ENCODE measurements around the gene SCGB3A2. TPM values are rescaled to one million over a fixed set of nuclear protein-coding genes. Genes with fewer than 3 reads are reported as not detected.

SCGB3A2 gene
- polyA plus RNA-seq, 1 donor from 2014 or later = not detected

DNA sequence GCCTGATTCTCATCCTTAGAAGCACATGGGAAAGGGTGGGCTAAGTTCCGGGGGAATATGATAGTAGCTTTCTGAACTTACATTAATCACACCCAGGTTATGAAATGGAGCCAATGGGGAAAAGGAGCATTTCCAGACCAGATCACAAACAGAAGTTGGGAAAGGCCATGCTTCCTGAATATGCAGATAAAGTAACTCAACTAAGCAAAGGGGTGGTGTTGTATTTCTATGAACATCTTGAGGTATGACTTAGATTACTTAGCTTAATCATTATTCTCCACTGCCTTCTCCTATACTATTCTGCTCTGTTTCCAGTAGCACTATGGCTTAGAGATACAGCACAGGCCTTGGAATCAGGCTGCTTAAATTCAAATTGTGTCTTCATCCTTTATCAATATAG, 17.4 kb downstream of the SCGB3A2 start:
- Histone ChIP-seq H3K79me2 (replicated peaks; ENCODE audit: insufficient read depth, low read length) (no peaks in the 10 kb centered on the region), H3K27ac (ENCODE audit: low read length) (no peak overlapping the region), H3F3A (ENCODE audit: insufficient read depth, low read length, poor library complexity, severe bottlenecking) (no peaks in the 10 kb centered on the region), H3K4me3 (ENCODE audit: low read length) (no peak overlapping the region), H3K9me2 (ENCODE audit: insufficient read depth, low read length) (no peaks in the 10 kb centered on the region), H3K27me3 (ENCODE audit: insufficient read depth, low read depth, low read length) (no peaks in the 10 kb centered on the region), H3K4me2 (ENCODE audit: low read length) (no peak overlapping the region), H3K9me3 (ENCODE audit: low read length) (no peaks in the 10 kb centered on the region), H4K20me1 (ENCODE audit: insufficient read depth) (no peaks in the 10 kb centered on the region), H3K36me3 (ENCODE audit: insufficient read depth, low read length) (no peaks in the 10 kb centered on the region), H3K9ac (ENCODE audit: low read length) (no peak overlapping the region), H2AFZ (ENCODE audit: low read depth, low read length) (no peak overlapping the region)
- TF ChIP-seq EP300 (conservative IDR thresholded peaks at IDR 0.05; ENCODE audit: poor library complexity, severe bottlenecking) = no peak
- TF ChIP-seq EZH2 (IDR thresholded peaks at IDR 0.05; ENCODE audit: borderline replicate concordance, insufficient read depth, low read length, poor library complexity, severe bottlenecking) = no peak
- no peak for TF ChIP-seq TAF1 (IDR thresholded peaks at IDR 0.05; ENCODE audit: low read depth)
- TF ChIP-seq MXI1 (conservative IDR thresholded peaks at IDR 0.05; ENCODE audit: poor library complexity, severe bottlenecking) = no peak
- TF ChIP-seq POLR2AphosphoS5 (IDR thresholded peaks at IDR 0.05) = no peak
- no peak for TF ChIP-seq SMC3 (conservative IDR thresholded peaks at IDR 0.05; ENCODE audit: poor library complexity)
- TF ChIP-seq, protein P1, sequence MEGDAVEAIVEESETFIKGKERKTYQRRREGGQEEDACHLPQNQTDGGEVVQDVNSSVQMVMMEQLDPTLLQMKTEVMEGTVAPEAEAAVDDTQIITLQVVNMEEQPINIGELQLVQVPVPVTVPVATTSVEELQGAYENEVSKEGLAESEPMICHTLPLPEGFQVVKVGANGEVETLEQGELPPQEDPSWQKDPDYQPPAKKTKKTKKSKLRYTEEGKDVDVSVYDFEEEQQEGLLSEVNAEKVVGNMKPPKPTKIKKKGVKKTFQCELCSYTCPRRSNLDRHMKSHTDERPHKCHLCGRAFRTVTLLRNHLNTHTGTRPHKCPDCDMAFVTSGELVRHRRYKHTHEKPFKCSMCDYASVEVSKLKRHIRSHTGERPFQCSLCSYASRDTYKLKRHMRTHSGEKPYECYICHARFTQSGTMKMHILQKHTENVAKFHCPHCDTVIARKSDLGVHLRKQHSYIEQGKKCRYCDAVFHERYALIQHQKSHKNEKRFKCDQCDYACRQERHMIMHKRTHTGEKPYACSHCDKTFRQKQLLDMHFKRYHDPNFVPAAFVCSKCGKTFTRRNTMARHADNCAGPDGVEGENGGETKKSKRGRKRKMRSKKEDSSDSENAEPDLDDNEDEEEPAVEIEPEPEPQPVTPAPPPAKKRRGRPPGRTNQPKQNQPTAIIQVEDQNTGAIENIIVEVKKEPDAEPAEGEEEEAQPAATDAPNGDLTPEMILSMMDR (IDR thresholded peaks at IDR 0.05; ENCODE audit: poor library complexity, severe bottlenecking) = no peak
- TF ChIP-seq RAD21 (conservative IDR thresholded peaks at IDR 0.05) = no peak

- no peaks in the 10 kb centered on the region for H3F3A ChIP-seq (ENCODE audit: insufficient read depth, low read length, poor library complexity, severe bottlenecking)
- H3K9me3 ChIP-seq (ENCODE audit: low read length) = no peaks in the 10 kb centered on the region
- H3K36me3 ChIP-seq (ENCODE audit: insufficient read depth, low read length) = no peaks in the 10 kb centered on the region
- TF ChIP-seq EZH2 (IDR thresholded peaks at IDR 0.05; ENCODE audit: borderline replicate concordance, insufficient read depth, low read length, poor library complexity, severe bottlenecking) = no peak
- no peak for TF ChIP-seq TAF1 (IDR thresholded peaks at IDR 0.05; ENCODE audit: low read depth)
- TF ChIP-seq, protein P1 (IDR thresholded peaks at IDR 0.05; ENCODE audit: poor library complexity, severe bottlenecking) = no peak
- no peak for TF ChIP-seq POLR2AphosphoS5 (IDR thresholded peaks at IDR 0.05)
- no peak for TF ChIP-seq RAD21 (conservative IDR thresholded peaks at IDR 0.05)
- TF ChIP-seq MXI1 (conservative IDR thresholded peaks at IDR 0.05; ENCODE audit: poor library complexity, severe bottlenecking) = no peak
- no peak for TF ChIP-seq REST (IDR thresholded peaks at IDR 0.05; ENCODE audit: borderline replicate concordance)
- no peak for TF ChIP-seq SMC3 (conservative IDR thresholded peaks at IDR 0.05; ENCODE audit: poor library complexity)
- TF ChIP-seq EP300 (conservative IDR thresholded peaks at IDR 0.05; ENCODE audit: poor library complexity, severe bottlenecking) = no peak
- H3K27me3 ChIP-seq (ENCODE audit: insufficient read depth, low read depth, low read length) = no peaks in the 10 kb centered on the region
- H2AFZ ChIP-seq (ENCODE audit: low read depth, low read length) = no peak overlapping the region
- H4K20me1 ChIP-seq (ENCODE audit: insufficient read depth) = no peaks in the 10 kb centered on the region
- no peaks in the 10 kb centered on the region for H3K9me2 ChIP-seq (ENCODE audit: insufficient read depth, low read length)
- no peak overlapping the region for H3K4me2 ChIP-seq (ENCODE audit: low read length)
- H3K4me3 ChIP-seq (ENCODE audit: low read length) = no peak overlapping the region
- no peaks in the 10 kb centered on the region for H3K79me2 ChIP-seq (replicated peaks; ENCODE audit: insufficient read depth, low read length)
- H3K27ac ChIP-seq (ENCODE audit: low read length) = no peak overlapping the region
- no peak overlapping the region for H3K9ac ChIP-seq (ENCODE audit: low read length)
These were observed 20.4 kb downstream of the SCGB3A2 start for GRCh38 chr5:147898875-147899401.
